Fibroblast of peridontal ligament (primary cell): Measurements from ENCODE around the gene CD40LG.

ENCODE experiments used
- DNase-seq: peaks from one replicate; pipeline ENCODE4 v3.0.0-alpha.2; 2010; ENCODE audit errors: extremely low read depth

The CD40LG gene

DNA sequence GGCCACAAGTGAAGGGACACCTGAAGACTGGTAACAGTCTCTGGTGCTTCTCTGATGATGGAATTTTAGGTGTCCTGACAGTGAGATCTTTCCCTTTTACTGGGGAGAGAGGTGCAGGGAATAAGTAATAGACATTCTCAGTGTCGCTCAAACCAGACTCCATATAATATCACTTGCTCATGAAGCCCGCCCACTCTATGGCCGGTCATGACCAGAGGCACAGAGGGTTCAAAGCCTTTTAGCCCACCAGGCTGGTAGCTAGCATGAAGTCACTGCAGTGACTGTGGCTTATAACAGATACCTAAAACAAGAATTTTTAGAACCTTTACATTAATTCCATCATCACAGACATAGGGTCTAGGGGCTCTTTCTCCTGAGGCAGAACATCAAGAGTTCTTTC lies 2.9 kb downstream of the CD40LG start:
- DNase-seq: no peak

DNA sequence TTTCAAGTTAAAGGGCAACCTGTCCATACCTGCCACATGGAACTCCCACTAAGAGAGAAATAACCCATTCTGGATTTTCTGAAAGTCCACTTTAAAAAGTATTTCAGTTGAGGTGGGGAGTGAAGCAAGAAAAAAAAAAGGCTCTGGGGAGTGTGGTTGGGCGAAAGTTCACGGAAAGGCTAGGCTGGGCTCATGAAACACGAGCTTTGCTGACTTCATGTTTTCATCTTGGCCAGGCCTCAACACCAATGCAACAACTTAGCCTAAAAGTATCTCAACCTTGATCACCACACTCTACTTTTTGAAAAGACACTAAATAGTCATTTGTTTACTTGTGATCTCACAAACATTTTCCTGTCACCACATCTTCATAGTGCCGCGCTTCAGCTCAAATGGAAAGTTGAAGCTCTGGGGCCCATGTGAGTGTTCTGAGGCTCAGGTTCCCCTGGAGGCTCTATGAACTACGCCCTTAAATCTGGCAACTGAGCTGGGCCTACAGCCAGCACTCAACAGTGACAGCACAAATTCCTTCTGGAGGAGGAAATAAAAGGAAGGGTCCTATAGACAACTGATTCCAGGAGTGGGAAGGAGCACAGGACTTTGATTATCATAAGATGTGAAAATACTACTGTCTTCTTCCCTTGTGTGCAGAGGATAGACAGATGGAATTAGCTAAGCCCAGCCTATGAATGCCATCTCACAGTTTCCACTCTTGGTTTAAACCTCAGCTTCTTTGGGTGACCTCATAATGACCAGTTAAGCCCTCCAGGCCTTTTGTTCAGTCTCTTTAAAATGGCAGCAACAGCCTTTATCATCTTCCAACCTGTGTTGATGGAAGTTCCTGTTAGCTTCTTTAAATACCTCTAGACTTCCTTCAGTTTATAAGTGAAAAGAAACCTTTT lies 5.1 kb downstream of the CD40LG start:
- DNase-seq: peak; percentile 38

DNA sequence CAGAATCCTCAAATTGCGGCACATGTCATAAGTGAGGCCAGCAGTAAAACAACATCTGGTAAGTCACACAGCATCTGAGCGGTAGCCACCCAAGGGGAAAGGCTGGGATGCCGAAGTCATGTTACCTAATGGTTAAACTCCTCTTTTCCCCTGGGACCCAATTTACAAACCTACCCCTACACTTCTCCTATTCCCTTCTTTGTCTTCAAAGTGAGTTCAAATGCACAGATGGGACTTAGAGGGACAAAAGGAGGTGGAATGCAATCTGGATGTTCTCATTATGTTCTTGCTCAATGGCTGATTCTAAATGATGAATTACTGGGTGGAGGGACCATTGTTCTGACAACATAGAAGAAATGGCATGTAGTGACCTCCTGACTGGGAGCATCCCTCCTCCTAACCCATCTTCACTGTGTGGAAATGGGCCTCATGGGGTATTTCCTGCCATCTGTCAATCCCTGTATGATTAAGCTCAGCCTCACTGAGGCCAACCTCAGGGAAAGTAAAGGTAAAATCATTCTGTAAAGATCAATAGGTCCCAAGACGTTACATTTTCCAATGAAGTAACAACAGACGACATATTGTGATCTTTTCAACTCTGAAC lies 8.5 kb downstream of the CD40LG start:
- DNase-seq: no peak

DNA sequence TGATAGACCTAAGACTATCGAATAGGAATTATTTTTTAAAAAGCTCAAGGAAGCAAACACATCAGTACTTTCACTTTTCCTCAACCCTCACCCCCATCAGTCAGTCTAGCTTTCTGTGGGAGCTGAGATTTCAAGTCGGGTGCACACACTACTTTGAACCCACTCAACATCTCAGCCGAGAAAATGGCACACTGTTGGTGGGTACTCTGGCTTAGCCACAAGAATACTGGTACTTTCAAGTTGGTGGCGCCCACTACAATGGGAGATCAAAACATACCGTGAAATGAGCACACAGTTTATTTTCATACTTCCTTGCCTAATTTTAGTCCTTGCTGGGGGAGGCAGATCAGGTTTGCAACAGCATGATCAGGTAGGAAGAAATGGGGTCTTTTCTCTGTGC lies 10.2 kb downstream of the CD40LG start:
- no peak for DNase-seq

DNA sequence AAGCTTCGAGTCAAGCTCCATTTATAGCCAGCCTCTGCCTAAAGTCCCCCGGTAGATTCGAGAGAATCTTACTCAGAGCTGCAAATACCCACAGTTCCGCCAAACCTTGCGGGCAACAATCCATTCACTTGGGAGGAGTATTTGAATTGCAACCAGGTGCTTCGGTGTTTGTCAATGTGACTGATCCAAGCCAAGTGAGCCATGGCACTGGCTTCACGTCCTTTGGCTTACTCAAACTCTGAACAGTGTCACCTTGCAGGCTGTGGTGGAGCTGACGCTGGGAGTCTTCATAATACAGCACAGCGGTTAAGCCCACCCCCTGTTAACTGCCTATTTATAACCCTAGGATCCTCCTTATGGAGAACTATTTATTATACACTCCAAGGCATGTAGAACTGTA lies 11.2 kb downstream of the CD40LG start:
- DNase-seq: no peak

DNA sequence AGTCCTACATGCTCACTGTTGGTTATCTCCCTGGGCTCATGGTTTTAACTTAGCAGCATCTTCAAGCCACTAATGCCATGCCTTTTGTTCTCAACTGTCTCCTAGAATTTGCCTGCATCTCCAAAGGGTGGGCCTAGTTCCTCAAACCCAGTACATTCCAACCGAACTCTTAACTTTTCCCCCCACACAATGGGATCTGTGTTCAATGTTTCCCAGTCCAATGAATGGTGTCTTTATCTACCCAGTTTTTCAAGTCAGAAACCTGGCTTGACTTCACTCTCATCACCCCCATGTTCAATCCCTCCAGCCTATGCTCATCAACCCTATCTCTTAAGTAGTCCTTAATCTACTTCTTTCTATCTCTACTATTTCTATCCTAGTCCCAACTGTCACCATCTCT lies 12.9 kb downstream of the CD40LG start:
- no peak for DNase-seq

DNA sequence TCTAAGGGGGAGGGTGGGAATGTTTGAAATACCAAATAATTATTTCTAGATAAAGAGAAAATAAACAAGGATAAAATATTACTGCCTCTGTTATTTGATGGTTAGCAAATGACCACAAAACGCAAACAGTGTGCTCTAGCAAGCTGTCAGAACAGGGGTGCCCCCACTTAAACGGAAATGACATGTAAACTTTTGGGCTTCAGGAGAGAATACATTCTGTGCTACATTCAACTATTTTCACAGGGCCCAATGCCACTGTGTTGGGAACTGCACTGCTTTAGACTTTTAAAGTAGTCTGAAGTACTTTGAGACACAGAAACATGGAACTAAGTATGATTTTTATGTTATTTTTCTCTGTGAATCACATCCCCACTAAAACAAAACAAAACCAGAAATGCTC lies 14.1 kb downstream of the CD40LG start:
- DNase-seq: no peak

DNA sequence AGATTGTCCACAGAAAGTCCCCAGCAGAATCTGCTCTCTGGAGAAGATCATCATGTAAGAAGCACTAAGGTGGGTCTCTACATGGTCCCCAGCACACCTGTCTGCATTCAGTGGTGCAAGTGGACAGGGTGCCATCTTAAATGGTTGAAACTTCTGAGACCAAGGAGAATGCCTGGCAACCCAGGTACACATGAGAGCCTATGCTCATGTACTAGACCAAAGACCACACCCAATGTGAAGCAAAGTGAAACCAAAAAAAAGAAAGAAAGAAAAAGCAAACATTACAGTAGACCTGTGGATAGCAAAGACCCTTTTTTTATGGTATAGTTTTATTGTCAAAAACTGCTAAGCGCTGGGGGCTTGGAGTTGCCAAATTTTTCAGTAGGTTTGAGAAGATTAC lies 15.0 kb downstream of the CD40LG start:
- no peak for DNase-seq

DNA sequence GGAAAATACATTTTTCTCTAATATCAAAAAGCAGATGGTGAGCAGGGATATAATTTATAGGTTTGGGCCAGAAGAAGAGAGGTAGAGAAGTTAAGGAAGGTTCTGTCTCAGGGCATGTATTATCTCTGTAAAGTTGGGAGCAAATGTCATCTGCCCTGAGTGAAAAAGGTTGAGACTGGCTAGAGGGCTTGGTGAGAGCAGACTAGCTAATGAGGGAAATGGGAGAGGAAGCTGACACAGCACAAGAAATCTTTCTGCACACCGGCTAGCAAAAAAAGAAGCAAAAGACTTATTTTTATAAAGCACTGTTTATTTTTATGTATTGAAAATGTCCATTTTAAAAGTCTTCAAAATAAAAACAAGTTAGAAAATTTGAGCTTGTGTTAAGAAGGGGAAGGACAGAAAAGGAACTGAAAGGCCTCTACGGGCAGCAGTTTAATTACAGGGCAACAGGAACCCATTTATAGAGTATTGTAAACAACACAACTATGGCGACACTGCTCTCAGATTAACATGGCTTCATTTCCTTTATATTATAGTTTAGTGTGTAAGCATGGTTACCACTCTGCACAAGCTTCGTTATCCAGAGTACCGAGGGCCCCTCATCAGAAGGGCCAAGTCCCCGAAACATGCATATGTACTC lies 17.4 kb downstream of the CD40LG start:
- DNase-seq: no peak

DNA sequence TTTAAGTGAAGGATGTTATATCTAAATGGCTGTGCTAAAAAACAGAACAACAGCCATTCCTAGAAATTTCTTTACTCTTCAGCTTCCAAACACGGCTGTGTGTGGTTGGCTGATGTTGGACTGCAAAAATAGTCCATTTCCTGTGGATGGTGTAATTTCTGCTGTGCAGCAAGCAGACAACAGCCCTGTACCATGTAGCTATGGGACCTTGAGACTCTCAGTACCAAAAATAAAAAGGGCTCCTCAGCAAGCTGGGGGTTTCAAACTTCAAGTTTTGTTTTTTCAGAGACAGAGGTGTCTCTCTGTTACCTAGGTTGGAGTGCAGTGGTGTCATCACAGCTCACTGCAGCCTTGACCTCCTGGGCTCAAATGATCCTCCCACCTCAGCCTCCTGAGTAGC lies 18.1 kb downstream of the CD40LG start:
- no peak for DNase-seq

DNA sequence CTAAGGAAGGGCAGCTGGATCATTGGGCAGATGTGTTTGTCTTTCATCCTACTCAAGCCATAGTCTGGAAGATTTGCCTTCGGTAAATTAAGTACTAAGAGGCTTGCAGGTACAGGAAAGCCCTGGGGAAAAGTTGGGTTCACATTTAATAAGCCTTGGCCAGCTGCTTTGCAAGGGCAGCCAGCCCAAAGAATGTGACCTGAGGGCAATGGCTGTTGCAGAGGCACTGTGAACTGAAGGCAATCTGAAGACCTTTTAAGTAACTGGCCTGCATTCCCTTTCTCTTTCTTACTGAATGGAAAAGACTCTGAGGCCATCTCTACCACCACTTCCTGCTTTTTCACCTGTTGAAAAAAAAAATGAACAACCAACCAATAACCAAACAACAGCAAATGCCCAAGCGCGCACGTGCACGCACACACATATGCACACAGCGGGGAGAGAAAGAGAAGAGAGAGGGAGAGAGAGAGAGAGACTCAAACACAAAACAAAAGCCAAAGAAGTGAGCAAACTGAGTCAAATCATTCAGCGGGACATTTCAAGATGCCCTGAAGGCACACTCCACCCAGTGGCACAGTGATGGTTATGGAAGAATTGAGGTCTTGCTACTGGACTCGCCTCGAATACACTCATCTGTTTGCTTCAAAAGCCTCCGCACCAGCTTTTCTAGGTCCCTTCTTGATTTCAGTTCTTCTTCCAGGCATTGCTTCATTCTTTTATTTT lies 19.6 kb downstream of the CD40LG start:
- DNase-seq: no peak

DNA sequence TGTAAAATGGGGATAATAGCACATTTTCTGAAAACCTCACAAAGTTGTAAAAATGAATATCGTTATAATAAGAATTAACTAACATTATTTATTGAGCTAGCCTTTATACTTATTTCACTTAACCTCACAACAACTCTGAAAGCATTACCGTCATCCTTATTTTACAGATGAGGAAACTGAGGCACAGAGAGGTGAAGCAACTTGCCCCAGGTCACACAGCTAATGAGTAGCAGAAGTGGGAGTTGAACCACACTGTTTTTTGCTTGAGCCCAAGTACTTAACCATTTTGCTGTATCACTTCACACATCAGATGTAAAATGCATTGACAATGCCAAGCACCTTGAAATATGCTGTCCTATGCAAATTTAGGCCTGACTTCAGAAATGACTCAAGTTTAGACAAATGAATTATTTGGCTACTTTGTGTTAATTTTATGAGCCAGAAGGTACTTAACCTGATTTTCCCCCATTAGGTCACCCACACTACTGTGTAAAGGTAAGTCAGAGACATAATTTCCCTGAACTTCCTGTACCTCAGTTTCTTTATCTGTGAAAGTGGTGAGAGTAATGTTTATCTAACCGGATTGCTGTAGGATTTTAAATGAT lies 23.1 kb downstream of the CD40LG start:
- no peak for DNase-seq

DNA sequence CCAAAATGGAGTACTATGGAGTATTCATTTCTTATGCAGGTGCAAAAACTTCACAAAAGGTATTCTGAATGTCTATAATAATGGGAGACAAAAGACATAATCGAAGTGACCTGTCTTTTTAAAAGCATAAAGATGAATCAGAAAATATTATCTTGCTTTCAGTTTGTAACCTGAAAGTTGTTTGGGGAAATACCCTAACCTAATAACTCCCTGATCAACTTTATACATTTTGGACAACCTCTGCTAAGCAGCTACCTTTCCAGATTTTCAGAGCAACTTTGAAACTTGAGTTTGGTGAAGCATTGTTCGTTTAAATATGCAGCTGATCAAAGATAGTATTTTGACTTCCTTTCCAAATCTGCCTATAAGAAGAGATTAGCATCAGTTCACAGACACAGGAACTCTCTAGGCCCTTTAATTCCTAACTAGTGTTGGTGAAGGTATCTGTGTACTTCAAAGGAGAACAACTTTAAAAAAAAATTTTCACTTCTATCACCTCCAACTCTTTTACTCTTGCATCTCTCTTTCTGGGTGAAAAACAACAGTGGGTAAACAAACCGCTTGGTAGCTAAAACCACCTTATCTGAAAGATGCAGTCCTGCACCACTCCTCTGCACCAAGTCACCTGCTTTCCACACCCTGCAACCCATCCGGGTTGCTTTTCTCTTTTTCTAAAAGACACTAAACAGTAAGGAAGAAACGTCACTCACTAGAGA lies 26.5 kb downstream of the CD40LG start:
- no peak for DNase-seq

DNA sequence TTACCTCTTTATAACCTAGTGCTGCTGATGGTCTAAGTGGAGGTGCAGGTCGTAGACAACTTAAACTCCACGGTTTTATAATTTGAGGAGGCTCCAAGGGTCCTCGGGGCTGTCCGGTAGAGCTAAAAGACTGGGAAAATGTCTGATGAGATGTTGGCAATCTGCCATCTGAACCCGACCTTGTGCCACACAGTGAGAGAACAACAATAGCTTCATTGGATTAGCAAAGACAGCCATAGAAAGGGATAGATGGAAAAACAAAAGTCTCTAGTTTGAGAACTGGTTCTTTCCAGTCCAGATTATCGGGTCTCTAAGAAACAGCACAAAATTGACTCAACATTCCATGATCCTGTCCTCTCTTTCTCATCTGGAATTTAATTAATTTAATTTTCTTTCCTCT lies 31.6 kb downstream of the CD40LG start:
- DNase-seq: no peak

DNA sequence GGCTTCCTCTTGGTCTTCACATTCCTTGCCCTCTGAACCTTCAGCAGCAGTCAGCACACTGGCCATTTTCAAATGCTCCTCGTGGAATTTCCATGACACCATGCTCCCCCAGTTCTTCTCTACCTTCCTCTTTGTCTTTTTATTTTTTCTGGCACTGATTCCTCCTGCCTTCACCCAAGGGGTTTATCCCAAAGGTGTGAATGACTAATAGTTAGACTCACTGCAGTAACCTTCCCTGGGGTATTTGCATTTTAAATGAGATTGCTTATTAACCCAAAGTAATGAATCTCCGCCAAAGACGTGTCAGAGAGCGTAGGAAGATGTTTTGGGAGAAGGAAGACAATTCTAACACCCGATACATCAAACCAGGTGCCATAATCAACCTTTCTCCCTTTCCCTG lies 36.2 kb downstream of the CD40LG start:
- no peak for DNase-seq

DNA sequence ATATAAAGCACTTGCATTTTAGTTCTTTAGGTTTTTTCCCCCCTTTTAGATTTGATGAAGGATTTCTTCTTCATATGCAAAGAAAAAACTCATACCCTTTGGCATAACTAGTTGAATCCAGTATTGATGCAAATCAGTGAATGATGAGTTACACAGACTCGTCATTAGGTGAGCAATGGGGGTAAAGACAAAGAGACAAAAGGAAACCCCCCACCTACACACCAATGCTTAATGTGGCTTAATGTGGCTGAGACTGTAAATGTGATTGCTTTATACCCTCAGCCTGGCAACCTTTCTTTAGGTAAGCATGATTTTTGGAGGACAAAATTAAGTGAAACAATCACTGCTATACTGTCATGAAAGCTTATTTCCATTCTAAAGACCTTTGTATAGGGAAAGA lies 39.5 kb downstream of the CD40LG start:
- DNase-seq: no peak

DNA sequence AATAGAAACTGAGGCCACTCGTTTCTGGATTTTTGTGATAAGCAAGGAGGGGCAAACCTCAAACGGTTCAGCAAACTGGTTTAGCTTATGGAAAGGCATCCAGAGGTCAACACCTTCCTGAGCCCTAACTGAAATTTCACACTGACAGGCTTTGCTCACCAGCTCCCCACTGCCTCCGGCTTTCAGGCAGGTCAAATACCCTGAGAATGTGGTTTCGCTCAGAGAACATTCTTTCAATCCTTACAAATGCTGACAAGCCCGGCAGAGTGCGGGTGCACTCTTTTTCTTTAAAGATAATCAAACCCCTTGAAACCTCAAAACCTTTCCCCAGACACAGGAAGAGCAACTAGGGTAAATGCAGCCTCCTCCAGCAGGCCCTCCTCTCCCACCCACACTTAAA lies 41.5 kb downstream of the CD40LG start:
- no peak for DNase-seq

DNA sequence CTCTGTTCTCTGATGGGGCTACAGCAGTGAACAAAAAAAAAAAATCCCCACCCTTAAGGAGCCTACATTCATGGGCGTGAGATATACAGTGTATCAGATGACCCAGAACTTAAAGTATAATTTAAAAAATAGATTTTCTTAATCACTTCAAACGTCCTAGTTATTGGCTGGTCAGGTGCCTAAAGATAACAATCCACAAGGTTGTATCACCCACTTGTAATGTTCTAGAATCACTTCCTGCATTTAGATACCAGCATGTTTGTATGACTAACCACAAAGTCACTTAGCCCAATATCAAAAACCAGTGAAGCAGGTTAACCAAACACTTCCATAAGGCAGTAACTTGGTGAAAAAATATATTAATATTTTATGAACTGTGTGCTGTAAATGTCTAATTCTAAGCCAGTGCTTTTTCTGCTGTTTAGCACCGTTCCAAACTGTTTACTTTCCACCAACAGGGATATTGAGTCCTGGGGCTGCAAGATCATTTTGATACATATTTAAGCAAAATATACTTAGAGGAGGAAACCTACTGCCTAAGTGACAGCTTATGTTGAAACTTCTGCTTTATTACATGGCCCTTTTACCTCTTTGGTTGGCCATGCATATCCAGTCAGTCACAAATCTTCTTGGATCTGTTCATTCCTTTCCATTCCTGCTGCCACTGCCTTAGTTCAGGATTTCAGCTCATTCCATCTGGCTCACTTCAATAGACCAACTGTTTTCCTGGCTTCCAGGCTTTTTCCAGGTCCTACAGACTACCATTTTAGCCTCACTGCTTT lies 43.3 kb downstream of the CD40LG start:
- no peak for DNase-seq

DNA sequence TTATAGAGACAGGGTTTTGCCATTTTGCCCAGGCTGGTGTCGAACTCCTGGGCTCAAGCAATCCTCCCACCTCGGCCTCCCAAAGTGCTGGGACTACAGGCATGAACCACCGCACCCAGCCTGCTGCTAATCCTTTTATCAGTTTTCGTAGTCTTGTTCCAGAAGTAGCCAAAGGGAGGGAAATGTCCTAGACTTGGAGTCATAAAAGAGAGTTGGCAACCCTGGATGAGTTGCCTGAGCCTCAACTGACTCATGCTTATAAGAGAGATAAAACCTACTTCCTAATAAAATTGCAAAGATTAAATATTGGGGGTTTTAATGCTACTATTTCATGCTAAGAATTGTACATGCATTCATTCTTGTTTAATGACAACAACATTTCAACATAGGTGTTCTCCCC lies 44.3 kb downstream of the CD40LG start:
- no peak for DNase-seq

DNA sequence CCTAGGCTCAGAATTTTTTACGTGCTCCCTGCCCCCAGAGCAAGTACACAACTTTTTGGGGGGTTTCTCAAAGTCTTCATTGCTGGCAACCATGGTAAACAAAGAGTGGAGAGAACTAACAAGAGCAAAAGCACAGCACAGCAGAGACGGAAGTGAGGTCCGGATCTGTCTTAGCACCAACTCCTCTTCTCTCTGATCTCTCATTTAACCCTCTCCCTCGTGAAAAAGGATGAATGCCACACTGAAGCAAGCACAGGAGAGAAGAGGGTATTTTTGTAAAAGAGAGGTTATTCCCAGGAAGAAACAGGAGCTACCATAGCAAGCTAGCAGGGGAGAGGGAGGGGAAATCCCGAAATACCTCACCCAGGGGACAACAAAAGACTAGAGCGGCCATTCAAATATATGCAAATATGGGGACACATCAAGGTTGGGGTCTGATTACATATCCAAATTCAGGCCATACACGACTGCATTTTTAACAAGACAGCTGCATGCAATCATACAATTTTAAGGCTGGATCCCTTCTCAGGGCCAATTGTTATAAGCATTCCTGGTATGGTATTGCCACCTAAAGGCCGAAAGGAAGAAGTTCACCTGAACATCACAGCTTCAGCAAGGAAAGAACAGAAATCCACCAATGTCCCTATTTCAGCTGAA lies 46.6 kb downstream of the CD40LG start:
- peak; percentile 73 for DNase-seq
